Cerebellar cortex (tissue), 1 donor: ENCODE data around the gene MYOM3.

ENCODE experiments used
- DNase-seq: peaks from one replicate; pipeline ENCODE4 v3.0.0-alpha.2; 2015; ENCODE audit warnings: low spot score

The MYOM3 gene

DNA sequence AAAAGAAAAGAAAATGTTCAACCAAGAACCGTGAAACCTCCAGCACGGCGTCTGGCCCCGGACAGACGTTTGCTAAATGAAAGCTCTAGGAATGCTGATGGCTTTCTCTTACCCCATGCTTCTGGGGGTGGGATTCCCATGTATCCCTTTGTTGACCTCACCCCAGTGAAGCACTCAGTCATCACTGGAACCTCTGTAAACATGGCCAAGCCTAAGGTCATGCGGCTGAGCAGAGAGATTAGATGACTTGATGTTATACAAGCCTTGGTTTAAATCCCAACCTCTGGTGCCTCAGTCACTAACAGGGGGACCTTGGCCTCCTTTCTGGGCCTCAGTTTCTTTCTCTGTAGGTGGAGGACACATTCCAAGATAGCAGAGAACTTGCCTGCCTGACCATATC lies 2.8 kb upstream of the MYOM3 start:
- DNase-seq: no peak

DNA sequence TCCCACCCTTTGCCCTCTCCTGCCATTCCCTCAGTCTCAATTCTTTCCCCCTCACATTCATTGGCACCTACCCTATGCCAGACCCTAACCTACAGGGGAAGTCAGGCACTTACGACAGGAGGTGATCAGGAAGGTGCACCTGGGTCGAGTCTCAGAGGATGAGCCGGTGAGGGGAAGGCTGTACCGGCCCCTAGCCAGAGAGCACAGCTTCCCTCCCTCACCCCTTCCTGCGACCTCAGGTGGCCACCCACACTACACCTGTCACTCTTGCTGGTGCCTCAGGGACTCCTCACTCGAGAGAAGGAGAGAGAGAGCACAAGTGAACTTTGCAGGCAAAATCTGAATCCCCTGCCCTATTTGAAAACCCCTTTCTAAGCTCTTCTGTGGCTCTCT lies 1.7 kb upstream of the MYOM3 start:
- DNase-seq: no peak

DNA sequence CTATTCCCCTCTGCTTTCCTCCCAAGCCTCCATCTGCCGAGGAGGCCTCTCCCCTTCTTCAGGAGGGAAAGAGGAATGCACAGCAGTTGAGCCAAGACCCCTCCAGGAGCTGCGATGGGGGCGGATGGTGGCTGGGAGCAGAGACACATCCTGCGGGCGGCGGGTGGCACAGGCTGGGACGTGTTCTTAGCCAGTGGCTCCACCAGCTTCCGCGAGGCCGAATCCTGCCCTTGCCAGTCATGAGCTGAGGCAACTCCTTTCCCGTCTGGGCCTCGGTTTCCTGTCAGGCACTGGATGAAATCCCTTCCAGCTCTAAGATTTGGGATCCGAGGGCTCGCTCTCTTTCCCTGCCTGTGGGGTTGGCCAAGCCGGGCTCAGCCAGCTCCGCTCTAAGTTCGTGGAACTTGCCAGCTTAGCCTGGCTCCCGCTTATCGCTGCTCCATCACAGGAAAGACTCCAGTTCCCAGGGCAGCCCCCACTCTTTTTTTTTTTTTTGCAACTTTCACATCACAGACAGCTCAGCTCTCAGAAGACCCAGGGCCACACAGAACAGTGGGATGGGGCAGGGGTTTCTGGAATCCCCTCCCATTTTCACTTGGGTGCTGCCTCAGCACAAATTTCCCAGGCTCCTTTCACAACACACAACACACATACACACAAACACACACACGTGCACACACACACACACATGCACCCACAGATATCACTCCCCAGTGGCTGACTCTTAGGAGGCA lies 506 bp downstream of the MYOM3 start:
- DNase-seq: no peak

DNA sequence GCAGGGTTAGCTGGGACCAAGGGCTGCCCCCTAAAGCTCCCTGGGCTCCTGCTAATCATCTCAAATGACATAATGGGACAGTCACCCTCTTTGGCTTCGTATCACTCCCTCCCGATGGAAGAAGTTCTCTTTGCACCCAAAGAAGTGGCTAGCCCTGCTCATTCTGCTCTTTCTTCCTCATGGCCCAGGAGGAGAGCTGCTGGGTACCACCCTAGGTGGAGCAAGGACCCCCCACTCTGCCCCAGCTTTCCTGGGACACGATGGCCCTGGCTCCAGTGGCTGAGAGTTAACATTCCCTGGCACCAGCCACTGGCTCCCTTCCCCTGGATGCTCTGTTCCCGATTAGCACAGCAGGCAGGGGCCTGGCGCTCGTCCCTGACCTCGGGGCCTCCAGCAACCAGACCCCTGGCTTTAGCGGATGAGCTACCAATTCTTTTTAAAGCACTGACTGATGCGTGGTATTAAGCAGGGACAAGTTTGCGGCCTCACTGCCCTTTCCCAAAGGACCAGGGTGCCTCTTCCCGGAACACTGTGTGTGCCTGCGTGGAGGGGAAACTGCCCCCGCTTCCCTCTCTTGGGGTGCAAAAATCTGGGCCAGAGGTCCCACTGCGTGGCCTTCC lies 1.2 kb downstream of the MYOM3 start:
- DNase-seq: no peak

DNA sequence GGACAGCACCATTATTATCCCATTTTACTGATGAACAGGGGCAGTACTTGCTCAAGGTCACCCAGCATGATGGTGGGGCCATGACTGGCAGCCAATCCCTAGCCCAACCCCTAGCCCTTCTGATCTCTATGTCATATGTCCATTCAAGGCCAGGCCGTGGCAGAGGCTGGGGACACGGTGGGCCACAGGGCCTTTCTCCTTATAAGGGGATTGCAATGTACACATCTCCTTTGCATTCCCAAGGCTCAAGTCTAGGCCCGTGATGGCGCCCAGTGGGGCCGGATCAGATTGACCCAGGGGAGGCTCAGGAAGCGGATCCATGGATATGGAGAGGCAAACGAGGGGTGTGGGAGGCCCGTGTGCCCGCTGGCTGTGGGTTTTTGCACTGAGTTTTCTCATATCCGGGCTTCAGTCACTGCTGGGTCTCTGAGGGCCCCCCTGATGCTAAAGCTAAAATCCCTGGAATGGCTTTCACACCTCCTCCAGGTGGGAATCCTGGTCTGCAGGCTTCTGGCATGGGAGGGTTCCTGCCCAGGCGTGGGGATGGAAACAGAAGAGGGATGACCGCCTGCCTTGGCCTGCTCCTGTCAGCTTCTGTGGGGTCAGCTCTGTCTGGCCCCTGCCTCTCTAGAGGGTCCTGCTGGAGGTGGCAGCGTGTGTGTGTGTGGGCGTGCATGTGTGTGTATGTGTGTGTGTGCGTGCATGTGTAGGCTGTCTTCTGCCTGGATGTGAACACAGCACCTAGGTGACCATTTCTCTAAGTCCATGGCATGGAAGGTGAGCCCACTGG lies 2.1 kb downstream of the MYOM3 start:
- DNase-seq: no peak

DNA sequence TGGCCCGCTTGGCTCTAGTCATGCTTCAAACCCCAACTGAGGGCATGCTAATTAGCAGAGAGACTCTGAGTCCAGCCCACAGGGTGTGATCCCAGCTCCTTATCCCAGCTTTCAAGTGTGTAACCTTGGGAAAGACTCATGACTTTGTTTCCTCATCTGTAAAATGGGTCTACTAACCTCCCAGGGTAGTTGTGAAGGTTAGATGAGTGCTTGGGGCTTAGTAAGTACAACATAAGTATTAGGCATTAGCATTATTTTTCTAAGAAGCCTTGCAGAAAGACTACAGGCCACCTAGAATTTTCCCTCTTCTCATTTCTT lies 2.8 kb downstream of the MYOM3 start:
- DNase-seq: no peak

DNA sequence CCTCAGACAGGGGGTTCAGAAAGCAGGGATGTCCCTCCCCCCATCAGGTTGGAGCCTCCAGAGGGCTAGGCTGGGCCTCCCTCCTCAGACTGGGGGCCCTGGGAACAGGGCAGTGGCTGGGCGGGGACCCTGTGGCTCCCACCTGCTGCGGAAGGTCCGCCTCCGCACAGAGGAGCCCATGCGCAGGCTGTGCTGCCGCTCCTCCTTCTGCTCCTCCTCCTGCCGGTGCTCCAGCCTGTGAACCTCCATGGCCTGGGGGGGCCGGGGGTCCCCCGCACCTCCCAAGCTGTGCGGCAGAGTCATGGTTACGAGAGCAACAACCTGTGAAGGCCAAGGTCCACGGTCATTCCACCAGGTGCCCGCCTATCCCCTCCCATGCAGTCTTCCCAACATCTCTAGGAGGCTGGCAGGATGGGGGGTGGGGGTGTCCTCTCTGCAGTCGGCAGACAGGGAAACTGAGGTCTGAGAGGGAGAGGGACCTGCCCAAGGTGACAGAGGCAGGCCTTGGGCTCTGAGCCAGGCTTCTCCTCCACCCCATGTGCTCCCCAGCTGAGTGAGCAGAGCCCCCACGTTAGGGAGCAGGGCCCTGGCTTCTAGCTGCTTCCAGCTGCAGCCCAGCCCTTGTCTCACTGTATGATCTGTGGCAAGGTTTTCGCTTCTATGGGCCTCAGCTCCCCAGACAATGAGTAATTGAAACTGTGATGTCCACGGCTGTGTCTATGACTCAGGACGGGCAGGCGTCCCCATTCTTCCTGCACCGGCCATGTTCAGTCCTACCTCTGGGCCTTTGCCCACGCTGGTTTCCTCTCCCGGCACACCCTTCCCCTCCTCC lies 3.4 kb downstream of the MYOM3 start:
- no peak for DNase-seq

DNA sequence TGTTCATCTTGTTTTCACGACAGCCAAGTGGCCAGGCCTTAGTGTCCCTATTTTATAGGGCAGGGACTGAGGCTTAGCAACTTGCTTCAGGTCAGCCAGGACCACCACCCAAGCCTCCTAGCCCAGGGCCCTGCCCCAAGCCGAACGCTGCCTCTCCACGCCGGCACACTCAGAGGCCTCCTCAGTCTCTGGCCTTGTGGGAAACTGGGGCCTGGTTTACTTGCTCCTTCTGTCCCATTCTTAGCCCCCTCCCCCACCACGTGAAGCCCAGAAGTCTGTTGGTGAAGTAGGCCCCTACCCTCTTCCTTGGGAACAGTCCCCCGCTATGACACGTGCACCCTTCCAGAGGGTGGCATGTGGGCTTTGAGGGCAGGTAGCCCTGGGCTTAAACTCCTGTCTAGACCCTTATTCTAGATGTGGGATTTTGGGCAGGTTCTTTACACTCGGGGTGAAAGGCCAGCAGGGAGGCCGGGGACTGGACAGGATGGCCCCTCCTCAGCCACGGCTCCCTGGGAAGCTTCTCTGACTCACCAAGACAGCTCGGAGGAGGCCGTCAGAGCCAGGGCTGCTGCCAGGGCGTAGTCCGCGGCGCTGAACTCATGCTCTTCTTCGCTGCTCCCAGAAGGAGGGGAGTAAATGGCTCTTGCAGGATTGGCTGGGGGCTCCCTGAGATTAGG lies 4.3 kb downstream of the MYOM3 start:
- no peak for DNase-seq

DNA sequence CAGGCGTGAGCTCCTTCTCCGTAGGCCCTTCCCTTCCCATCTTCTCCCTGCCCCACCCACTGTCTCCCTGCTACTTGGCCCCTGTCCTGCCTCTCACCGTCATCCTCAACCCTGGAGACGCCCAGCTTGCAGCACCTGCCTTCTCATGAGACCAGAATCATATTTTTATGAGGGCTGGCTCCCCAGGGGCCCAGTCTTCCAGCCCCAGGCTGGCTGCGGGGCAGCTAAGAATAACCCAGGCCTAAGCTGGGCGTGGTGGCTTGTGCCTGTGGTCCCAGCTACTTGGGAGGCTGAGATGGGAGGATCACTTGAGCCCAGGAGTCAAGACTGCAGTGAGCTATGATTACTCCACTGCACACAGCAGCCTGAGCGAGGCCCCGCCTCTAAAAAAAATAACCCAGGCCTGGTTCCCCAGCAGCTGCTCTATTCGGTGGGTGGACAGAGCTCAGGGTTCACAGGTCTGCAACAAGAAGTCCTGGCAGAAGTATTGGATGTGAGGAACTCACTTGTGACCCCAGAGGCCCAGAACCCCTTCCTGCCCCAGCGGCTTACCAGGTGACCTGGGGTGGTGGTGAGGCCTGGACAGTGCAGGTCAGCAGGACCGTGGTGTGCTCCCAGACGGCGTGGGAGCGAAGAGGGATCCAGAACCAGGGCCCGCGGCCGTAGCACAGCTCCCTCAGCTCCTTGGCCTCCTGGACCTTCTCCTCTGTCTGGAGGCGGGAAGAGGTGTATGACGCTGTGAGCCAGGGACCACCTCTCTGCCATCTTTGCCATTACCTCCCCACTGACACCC lies 6.4 kb downstream of the MYOM3 start:
- DNase-seq: no peak

DNA sequence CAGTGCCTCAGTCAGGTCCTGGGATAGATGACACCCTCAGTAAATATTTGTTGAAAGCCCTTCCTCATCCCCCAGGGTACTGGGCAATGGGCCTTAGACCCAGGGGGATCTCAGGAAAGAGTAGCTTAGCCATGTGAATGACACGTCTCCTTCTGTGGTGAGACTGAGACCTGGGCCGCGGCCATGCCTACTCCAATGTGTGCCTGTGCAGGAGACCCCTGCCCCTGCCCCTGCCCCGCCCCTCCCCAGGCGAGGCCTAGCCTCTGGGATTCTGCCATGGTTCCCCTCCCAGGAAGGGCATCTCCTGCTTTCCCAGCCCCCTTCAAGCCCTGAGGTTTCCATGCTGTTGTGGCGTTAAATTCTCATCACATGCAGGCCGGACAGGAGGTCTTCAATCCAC lies 7.1 kb downstream of the MYOM3 start:
- no peak for DNase-seq

DNA sequence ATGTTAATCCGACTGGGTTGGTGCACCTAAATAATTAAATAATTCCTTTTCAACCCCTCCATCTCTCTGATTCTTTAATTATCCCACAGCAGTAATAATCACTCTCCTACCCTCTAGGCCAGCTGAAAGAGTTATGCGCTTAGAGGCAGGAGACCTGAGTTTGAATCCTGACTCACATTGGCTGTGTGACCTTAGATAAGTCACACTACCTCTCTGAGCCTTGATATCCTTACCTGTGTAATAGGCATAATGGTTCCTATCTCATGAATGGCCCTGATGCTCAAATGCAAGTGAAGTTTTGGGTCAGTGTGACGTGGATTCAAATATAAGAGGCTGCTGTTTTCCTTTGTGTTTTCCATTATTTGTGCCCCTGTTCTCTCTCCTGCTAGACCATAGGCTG lies 8.1 kb downstream of the MYOM3 start:
- no peak for DNase-seq

DNA sequence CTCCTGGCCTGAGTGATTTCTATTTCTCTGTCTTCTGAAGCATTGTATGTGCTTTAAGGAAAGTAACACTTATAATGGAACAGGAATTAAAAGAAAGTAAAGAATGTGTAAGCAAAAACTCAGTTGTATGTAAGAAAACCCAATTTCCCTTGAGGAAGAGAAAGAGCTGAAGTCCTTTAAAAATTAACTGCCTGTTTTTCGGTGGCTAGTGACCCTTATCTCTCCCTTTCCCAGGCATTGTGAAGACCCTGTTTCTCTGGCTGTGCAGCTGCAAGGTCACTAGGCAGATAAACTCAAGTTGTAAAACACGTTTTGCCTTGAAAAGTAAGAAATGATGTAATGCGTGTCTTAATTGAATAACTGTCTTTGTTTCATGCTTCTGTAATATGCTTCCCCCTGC lies 8.5 kb downstream of the MYOM3 start:
- no peak for DNase-seq

DNA sequence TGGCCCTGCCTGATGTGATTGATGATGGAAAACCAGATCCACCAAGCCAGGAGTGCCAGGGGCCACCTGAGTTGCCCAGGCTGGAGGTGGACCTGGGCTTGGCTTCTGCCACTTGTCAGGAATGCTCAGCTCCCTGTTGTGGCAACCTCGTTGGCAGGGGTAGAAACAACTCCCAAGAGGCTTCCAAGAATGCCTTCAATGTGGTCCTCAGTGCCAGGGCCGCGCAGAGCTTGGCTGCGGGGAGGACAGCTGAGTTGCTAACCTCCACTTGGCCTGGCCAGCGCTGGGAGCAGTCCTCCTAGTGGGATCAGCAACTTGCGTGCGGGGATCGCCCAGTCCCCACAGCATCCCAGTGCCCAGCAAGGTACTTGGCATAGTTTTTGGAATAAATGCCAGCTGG lies 9.0 kb downstream of the MYOM3 start:
- DNase-seq: no peak

DNA sequence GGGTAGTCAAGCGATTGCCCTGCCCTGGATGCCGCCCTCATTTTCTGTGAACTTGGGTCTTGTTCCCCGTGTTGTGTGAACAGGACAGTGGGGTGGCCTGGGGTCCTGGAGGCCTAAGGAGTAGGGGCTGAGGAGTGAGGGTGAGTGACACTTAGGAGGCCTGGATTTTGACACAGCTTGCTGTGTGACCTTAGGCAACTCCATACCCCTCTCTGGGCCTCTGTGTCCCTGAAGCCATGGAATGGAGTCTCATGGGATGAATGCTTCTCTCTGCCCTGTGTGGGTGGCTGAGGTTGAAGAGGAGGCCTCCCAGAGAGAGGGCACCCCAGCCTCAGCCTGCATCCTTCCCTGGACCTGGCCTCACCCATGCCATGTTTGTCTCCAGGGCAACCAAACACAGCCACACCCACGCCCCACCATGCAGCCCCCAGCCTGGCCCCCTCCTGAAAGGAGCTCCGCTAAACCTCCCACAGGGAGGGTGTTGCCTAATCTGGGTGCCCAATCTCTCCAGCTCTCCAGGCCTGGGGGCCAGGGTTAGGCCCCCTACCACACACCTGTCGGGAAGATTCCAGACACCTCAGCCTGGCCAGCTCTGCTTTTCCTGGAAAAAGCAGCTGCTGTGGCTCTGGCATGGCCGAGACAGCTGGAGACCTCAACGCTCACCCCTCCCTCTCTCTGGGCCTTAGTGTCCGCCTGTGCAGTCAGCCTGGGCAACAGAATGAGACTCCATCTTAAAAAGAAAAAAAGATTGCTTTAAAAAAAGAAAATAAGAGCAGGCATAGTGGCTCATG lies 9.9 kb downstream of the MYOM3 start:
- no peak for DNase-seq

DNA sequence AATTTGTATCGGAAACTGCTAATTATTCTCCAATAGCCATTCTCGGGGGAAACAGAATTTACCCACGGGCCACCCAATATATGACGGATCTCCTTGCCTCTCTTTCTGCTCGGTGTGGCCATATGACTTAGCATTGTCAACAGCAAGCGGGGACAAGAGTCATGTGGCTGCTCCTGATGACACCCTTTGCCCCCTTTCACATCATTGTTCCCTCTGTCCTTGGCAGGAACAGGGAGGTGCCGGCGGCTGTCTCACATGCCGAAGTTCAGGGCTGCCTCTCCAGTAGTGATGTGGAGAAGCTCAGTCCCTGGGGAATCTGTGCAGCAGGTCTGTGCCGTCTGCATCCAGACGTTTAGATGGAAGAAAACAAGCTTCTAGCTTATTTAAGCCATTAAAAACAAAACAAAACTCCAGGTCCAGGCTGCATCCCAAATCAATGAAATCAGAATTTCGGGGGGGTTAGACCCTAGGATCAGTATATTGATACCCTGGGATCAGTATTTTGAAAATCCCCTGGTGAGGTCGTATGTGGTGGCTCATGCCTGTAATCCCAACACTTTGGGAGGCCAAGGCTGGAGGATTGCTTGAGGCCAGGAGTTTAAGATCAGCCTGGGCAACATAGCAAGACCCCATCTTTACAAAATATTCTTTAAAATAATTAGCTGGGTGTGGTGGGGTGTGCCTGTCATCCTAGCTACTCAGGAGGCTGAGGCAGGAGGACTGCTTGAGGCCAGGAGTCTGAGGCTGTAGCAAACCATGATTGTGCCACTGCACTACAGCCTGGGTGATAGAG lies 10.8 kb downstream of the MYOM3 start:
- DNase-seq: no peak

DNA sequence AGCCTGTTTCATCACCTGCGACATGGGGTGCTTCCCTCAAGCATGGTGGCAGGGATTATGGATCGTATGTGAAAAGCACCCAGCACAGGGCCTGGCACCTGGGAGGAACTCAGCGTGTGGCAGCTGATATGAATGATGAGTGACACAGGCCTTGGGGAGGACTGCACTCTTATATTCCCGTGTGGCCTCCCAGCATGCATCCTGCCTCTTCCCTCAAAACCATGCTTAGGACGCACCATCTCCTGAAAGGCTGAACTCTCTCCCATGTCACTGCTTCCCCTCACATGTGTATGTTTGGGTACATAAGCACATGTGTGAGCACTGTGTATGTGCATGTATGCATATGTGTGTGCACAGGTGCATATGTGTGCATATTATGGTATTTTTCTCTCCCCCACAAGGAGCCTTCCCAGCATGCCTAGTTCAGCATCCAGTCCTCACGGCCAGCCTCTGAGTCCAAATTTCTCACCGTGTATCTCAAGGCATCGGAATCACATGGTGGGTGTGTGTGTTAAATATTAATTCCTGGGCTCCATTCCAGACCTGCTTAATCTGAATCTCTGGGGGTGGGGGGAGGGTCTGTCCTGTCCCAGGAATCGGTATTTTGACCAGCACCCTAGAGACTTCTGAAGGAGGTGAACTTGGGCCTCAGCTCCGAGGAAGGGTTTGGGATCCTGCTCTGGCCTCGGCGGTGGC lies 12.8 kb downstream of the MYOM3 start:
- no peak for DNase-seq

DNA sequence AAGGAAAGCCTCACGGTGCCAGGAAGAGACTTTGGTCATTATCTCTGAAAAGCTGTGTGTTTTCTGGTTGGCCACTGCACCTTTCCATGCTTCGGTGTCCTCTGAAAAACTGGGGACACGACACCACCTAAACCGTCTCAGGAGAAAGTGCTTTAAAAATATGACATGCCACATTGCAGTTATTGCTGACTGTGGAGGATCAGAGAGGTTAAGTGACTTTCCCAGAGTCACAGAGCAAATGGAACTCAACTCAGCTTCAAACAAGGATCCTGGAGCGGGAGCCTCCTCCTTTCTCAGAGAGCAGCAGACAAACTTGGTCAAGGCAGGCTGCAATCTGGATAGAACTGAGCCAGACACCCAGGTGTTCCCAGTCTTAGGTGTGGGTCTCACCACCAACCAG lies 13.8 kb downstream of the MYOM3 start:
- no peak for DNase-seq

DNA sequence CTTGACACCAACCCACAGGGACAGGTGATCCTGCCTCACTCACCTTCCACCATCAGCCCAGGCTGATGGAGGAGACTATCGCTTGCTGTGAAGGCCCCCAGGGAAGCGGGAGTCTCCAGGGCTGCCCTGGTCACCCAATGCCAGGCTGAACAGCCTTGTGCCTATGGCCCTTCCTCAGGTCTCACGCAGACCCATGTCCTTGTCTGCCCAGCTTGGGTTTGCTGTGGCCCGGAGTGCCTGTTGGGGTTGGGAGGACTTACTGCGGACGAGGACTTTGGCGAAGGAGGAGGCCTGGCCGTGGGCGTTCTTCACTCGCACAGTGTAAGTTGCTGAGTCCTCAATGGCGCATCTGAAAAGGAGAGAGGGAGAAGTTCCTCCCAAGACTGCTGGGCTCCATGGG lies 14.3 kb downstream of the MYOM3 start:
- no peak for DNase-seq

DNA sequence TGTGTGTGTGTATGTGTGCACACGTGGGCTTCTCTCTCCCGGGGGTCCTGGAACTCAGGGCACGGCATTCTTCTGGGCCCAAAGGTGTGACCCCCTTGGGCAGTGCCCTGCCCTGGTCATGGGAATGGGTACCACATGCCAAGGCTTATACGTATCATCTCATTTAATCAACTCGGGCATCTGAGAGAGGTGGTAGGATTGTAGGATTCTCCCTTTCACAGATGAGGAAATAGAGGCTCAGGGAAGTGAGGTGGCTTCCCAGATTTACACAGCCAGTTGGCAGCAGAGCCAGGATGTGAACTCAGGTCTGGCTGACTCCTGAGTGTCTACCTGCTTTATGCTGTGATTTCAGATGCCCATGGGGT lies 15.2 kb downstream of the MYOM3 start:
- DNase-seq: no peak
